Lower lobe of right lung (tissue), 2 donors: ENCODE results near the gene SORCS2. TPM values are rescaled to one million over a fixed set of nuclear protein-coding genes. Genes with fewer than 3 reads are reported as not detected.
A peak's percentile ranks its signal among the peaks of the same experiment; 100 is the strongest.

Experiments used
- ATAC-seq, 2 donors: fragments of 200-7000 bp; cut with Tn5 transposase; one replicate each; pipeline ENCODE4 v1.9.1; 2020 to 2022; ENCODE audit warnings: mild to moderate bottlenecking in 2 of 2, moderate library complexity in 2 of 2
- DNase-seq: peaks from one replicate; pipeline ENCODE4 v3.0.0-alpha.2; 2020
- H3K27ac ChIP-seq: fragments of 200-600 bp; one replicate; pipeline ENCODE4 v1.8.0; 2022
- H3K27me3 ChIP-seq: fragments of 200-600 bp; one replicate; pipeline ENCODE4 v1.8.0; 2022; ENCODE audit warnings: low read depth
- H3K36me3 ChIP-seq: fragments of 200-600 bp; one replicate; pipeline ENCODE4 v1.8.0; 2022; ENCODE audit warnings: mild to moderate bottlenecking
- H3K4me1 ChIP-seq: fragments of 200-600 bp; one replicate; pipeline ENCODE4 v1.8.0; 2022
- H3K4me3 ChIP-seq: fragments of 200-600 bp; one replicate; pipeline ENCODE4 v1.8.0; 2022; ENCODE audit warnings: mild to moderate bottlenecking
- H3K9me3 ChIP-seq: fragments of 200-600 bp; one replicate; pipeline ENCODE4 v1.8.0; 2022
- CTCF ChIP-seq: fragments of 200-600 bp; IDR thresholded peaks from one replicate; pipeline ENCODE4 v1.8.0; 2022; ENCODE audit warnings: antibody characterized with exemption, mild to moderate bottlenecking
- intact Hi-C: fragments of 100-400 bp; cut with DNase I; formaldehyde crosslinking; loops from one replicate; pipeline ENCODE4 v1.11.0; 2022
- total RNA-seq: library from RNA; stranded (reverse); fragmentation: NEBNext Ultra II Directional; extraction: Animal tissue kit (Norgen Biotek cat#: 25700); gene quantifications from one replicate; pipeline ENCODE4 v1.2.1, GENCODE V29; 2021
- donor health status: DM: no; HTN: yes; CAD: no; lungs with severe emphysema.

Gene SORCS2
- total RNA-seq, 1 donor from 2014 or later = 5.8 TPM

GRCh38 chr4:7340553-7341433 is 148.5 kb downstream of the SORCS2 start:
- peaks cover 2% of the 10 kb centered on the region for H3K4me1 ChIP-seq
- no peaks in the 10 kb centered on the region for H3K27me3 ChIP-seq
- no peak overlapping the region for H3K27ac ChIP-seq
- H3K9me3 ChIP-seq = peaks cover 1% of the 10 kb centered on the region
- intact Hi-C loops = no loop called here
- TF ChIP-seq CTCF = no peak
- DNase-seq (no peak), ATAC-seq (no peak)
- no peak overlapping the region for H3K4me3 ChIP-seq
- no peaks in the 10 kb centered on the region for H3K36me3 ChIP-seq

GRCh38 chr4:7341491-7342222 is 149.3 kb downstream of the SORCS2 start:
- Histone ChIP-seq H3K4me1 (no peaks in the 10 kb centered on the region), H3K9me3 (peaks cover 9% of the 10 kb centered on the region), H3K27me3 (no peaks in the 10 kb centered on the region), H3K27ac (no peak overlapping the region), H3K36me3 (no peaks in the 10 kb centered on the region), H3K4me3 (no peak overlapping the region)
- DNase-seq (no peak), ATAC-seq (no peak)
- intact Hi-C loops = no loop called here
- no peak for TF ChIP-seq CTCF

- no peaks in the 10 kb centered on the region for H3K36me3 ChIP-seq
- ATAC-seq (no peak), DNase-seq (no peak)
- intact Hi-C loops = no loop called here
- TF ChIP-seq CTCF = no peak
- no peaks in the 10 kb centered on the region for H3K27me3 ChIP-seq
- no peak overlapping the region for H3K4me3 ChIP-seq
- peaks cover 14% of the 10 kb centered on the region for H3K9me3 ChIP-seq
- no peak overlapping the region for H3K27ac ChIP-seq
- no peaks in the 10 kb centered on the region for H3K4me1 ChIP-seq
Measured at GRCh38 chr4:7342223-7343080, 150.1 kb downstream of the SORCS2 start.

GRCh38 chr4:7343081-7343655 is 150.8 kb downstream of the SORCS2 start:
- Histone ChIP-seq H3K36me3 (no peaks in the 10 kb centered on the region), H3K9me3 (peaks cover 14% of the 10 kb centered on the region), H3K4me1 (no peaks in the 10 kb centered on the region), H3K27me3 (no peaks in the 10 kb centered on the region), H3K4me3 (no peak overlapping the region), H3K27ac (no peak overlapping the region)
- ATAC-seq (peak in 1 of 2 donors; percentile 5), DNase-seq (peak; percentile 25)
- no peak for TF ChIP-seq CTCF
- intact Hi-C loops = no loop called here

GRCh38 chr4:7343950-7344349 is 151.6 kb downstream of the SORCS2 start:
- Histone ChIP-seq H3K9me3 (peaks cover 14% of the 10 kb centered on the region), H3K4me1 (no peaks in the 10 kb centered on the region), H3K27me3 (no peaks in the 10 kb centered on the region), H3K27ac (no peak overlapping the region), H3K4me3 (no peak overlapping the region), H3K36me3 (no peaks in the 10 kb centered on the region)
- ATAC-seq (no peak), DNase-seq (peak; percentile 37)
- intact Hi-C loops = no loop called here
- TF ChIP-seq CTCF = no peak
